GM12878 (cell line): ENCODE results near the gene GRM5. TPM values are rescaled to one million over a fixed set of nuclear protein-coding genes. Genes with fewer than 3 reads are reported as not detected.

Source experiments
- ATAC-seq: fragments of 200-7000 bp; cut with Tn5 transposase; 3 replicates; pipeline ENCODE4 v1.9.1; 2020; ENCODE audit warnings: mild to moderate bottlenecking, moderate library complexity
- BruUV-seq: library from RNA; stranded (reverse); fragments of 400-500 nt; replicated peaks from 2 replicates; lab custom pipeline; 2021; lab: Mats Ljungman, UMichigan
- CTCF ChIA-PET: fragments of 300-600 bp; sonication (Branson Sonifier 250); formaldehyde crosslinking; extraction: SDS; loops from one replicate; lab custom pipeline; 2021; ENCODE audit warnings: inconsistent platforms; lab: Yijun Ruan, JAX
- POLR2A ChIA-PET: fragments of 350-600 bp; formaldehyde crosslinking; extraction: SDS; loops from one replicate; lab custom pipeline; 2021; ENCODE audit warnings: inconsistent platforms; lab: Charles Lee
- RAD21 ChIA-PET: fragments of 300-600 bp; sonication (Branson Sonifier 250); formaldehyde crosslinking; loops from one replicate; lab custom pipeline; 2023; ENCODE audit warnings: antibody characterized with exemption; ENCODE audit not compliant: unreplicated experiment; lab: Charles Lee
- SMC1A ChIA-PET: fragments of 300-600 bp; sonication (Branson Sonifier 250); formaldehyde crosslinking; loops from one replicate; lab custom pipeline; 2023; ENCODE audit not compliant: unreplicated experiment, uncharacterized antibody; lab: Charles Lee
- DNase-seq: peaks from one replicate; pipeline ENCODE4 v3.0.0-alpha.2; 2011; ENCODE audit warnings: low read depth, low spot score
- FAIRE-seq: peaks from 3 replicates; lab custom pipeline; 2011; peaks lifted over from hg19 to GRCh38; lab: Jason Lieb, UNC
- H2AFZ ChIP-seq: 2 replicates; pipeline ENCODE4 v1.6.0; 2011; ENCODE audit warnings: low read depth, low read length, control low read depth; ENCODE audit not compliant: control insufficient read depth
- H3K27ac ChIP-seq: 2 replicates; pipeline ENCODE4 v1.5.1; 2011; ENCODE audit warnings: control low read depth; ENCODE audit not compliant: control insufficient read depth, insufficient read depth
- H3K27me3 ChIP-seq, 2 experiments: replicated peaks in 1 of 2; 2 replicates each; pipeline versions ENCODE4 v1.6.0 to v1.6.1; 2011; ENCODE audit warnings: low read length in 1 of 2; ENCODE audit not compliant: control insufficient read depth in 2 of 2, insufficient read depth in 2 of 2
- H3K36me3 ChIP-seq, 2 experiments: 2 replicates each; pipeline ENCODE4 v1.5.1; 2011; ENCODE audit warnings: low read length in 1 of 2; ENCODE audit not compliant: control insufficient read depth in 2 of 2, insufficient read depth in 2 of 2
- H3K4me1 ChIP-seq: 2 replicates; pipeline ENCODE4 v1.6.1; 2011; ENCODE audit warnings: mild to moderate bottlenecking, low read length, moderate library complexity, mixed read lengths; ENCODE audit not compliant: control insufficient read depth, insufficient read depth
- H3K4me2 ChIP-seq: 2 replicates; pipeline ENCODE4 v1.6.0; 2011; ENCODE audit warnings: control low read depth; ENCODE audit not compliant: control insufficient read depth, insufficient read depth
- H3K4me3 ChIP-seq: fragments of 200-600 bp; sonication (generic); 2 replicates; pipeline ENCODE4 v1.5.1; 2016
- H3K79me2 ChIP-seq: 2 replicates; pipeline ENCODE4 v1.6.0; 2011; ENCODE audit warnings: low read length; ENCODE audit not compliant: control insufficient read depth, insufficient read depth
- H3K9ac ChIP-seq: 2 replicates; pipeline ENCODE4 v1.8.0; 2011; ENCODE audit warnings: low read length, control low read depth, mixed read lengths; ENCODE audit not compliant: control insufficient read depth, insufficient read depth
- H3K9me3 ChIP-seq: replicated peaks from 3 replicates; pipeline ENCODE4 v1.5.1; 2011; ENCODE audit warnings: mild to moderate bottlenecking, low read length; ENCODE audit not compliant: control insufficient read depth, insufficient read depth
- H4K20me1 ChIP-seq: 2 replicates; pipeline ENCODE4 v1.6.0; 2011; ENCODE audit not compliant: control insufficient read depth, insufficient read depth
- CEBPB ChIP-seq, 2 experiments: fragments of 150-350 bp in 1 of 2; IDR thresholded peaks; 2 replicates each; pipeline ENCODE4 v1.6.1; 2012 to 2014; ENCODE audit warnings: low read depth in 2 of 2, low read length in 2 of 2, borderline replicate concordance in 1 of 2, inconsistent platforms in 1 of 2
- FOXM1 ChIP-seq: IDR thresholded peaks from 2 replicates; pipeline ENCODE4 v1.6.1; 2012; ENCODE audit warnings: low read depth, mild to moderate bottlenecking, inconsistent platforms, low read length, moderate library complexity
- MYB ChIP-seq: fragments of 150-350 bp; IDR thresholded peaks from 2 replicates; pipeline ENCODE4 v1.6.1; 2014; ENCODE audit warnings: mild to moderate bottlenecking, low read depth, low read length, borderline replicate concordance
- NR2F1 ChIP-seq: fragments of 450-650 bp; conservative IDR thresholded peaks from 2 replicates; pipeline ENCODE4 v1.6.1; 2017; ENCODE audit warnings: mild to moderate bottlenecking
- RCOR1 ChIP-seq: conservative IDR thresholded peaks from 2 replicates; pipeline ENCODE4 v1.6.1; 2012; ENCODE audit warnings: low read depth, low read length, improper control_type of control experiment
- RUNX3 ChIP-seq: IDR thresholded peaks from 2 replicates; pipeline ENCODE4 v1.6.1; 2012; ENCODE audit warnings: low read length, inconsistent platforms
- YBX1 ChIP-seq: fragments of 450-650 bp; IDR thresholded peaks from 2 replicates; pipeline ENCODE4 v1.6.1; 2016; ENCODE audit warnings: antibody characterized with exemption
- ZNF384 ChIP-seq: IDR thresholded peaks from 2 replicates; pipeline ENCODE4 v1.6.1; 2012; ENCODE audit warnings: low read depth, mild to moderate bottlenecking, low read length, improper control_type of control experiment, borderline replicate concordance
- WGBS: methylation state at CpG from one replicate; pipeline ENCODE4 v1.1.6; 2016; ENCODE audit warnings: low lambda C conversion rate; ENCODE audit not compliant: insufficient replicate concordance, insufficient coverage; ENCODE audit errors: missing lambda C conversion rate; 5-methylcytosine and 5-hydroxymethylcytosine counted together
- in situ Hi-C: fragments of 300-500 bp; cut with MboI; formaldehyde crosslinking; loops from 9 replicates; pipeline ENCODE4 v1.14.3; 2018; ENCODE audit warnings: mixed read lengths
- intact Hi-C: fragments of 100-400 bp; cut with micrococcal nuclease; formaldehyde crosslinking; loops from one replicate; pipeline ENCODE4 v1.14.2; 2022; ENCODE audit not compliant: unreplicated experiment
- polyA plus RNA-seq, 11 experiments: library from polyadenylated mRNA; depleted of rRNA in 4 of 11; unstranded in 6 of 11; stranded (reverse) in 5 of 11; fragments of >200 nt; fragmentation: Nextera tagmentation in 4 of 11; fragmentation: Illumina TruSeq in 1 of 11; extraction: Ambion mirVana in 4 of 11; extraction: Trizol in 1 of 11; gene quantifications; 1 replicate in 1 of 11; 2 replicates in 10 of 11; pipeline versions ENCODE4 v1.2.1 to v1.2.3, GENCODE V29; 2011 to 2016; ENCODE audit warnings: inconsistent platforms in 2 of 11, missing spikeins in 2 of 11, low read depth in 1 of 11
- total RNA-seq, 4 experiments: library from RNA; depleted of rRNA in 3 of 4; stranded (reverse); fragments of >200 nt in 3 of 4; fragmentation: Illumina TruSeq in 1 of 4; extraction: Trizol in 1 of 4; gene quantifications; 2 replicates each; pipeline versions ENCODE4 v1.2.1 to v1.2.3, GENCODE V29; 2013 to 2021
- TF ChIP-seq, protein P1 (sequence below): IDR thresholded peaks from 2 replicates; pipeline ENCODE4 v1.6.1; 2012; ENCODE audit warnings: improper control_type of control experiment, low read depth, low read length; ENCODE audit not compliant: insufficient replicate concordance

Gene GRM5
- total and polyA plus RNA-seq, 10 of the 15 experiments (the other 5 are each of a cell fraction or from before 2014, with no cell fraction given) = not detected

DNA sequence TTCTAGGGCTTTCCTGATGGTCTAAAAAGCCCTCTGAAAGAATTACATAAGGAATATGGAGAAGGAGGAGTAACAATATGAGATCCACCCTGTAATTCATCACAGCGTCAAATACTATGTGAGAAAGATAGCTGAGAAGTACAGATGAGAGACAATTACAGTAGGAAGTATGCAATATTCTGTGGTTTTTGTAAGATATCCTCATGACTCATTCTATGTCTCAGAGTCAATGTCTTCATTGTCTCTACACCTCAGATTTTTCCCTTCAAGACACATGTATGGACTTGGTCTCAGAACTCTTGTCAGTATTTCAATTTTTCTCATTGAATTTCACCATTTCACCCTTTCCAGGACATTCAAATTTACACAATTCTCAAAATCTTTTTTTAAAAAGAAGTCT lies 385.0 kb downstream of the GRM5 start:
- no peaks in the 10 kb centered on the region for H3K4me1 ChIP-seq
- TF ChIP-seq RUNX3 = peak; percentile 25; the same call in 1 of the 2 replicates
- no peak for TF ChIP-seq MYB
- TF ChIP-seq, all 136 proteins: peak for 1
- no peak overlapping the region for H3K9ac ChIP-seq
- H3K4me3 ChIP-seq = no peak overlapping the region
- H3K79me2 ChIP-seq = no peaks in the 10 kb centered on the region
- RAD21 ChIA-PET = no interaction called here
- no peaks in the 10 kb centered on the region for H3K27me3 ChIP-seq
- 94% methylated on average over 1 of the region's 1 CpG for WGBS
- SMC1A ChIA-PET = interaction anchor here (0.6 kb wide), 1 partner anchor 1005 kb away, joined by 3 read pairs; no protein-coding TSS in a partner anchor
- DNase-seq (no peak), ATAC-seq (peak; percentile 55), FAIRE-seq (no peak)
- CTCF ChIA-PET = no interaction called here
- no peaks in the 10 kb centered on the region for H4K20me1 ChIP-seq
- POLR2A ChIA-PET = interaction anchor here (0.6 kb wide), 1 partner anchor 753 kb away, joined by 3 read pairs; no protein-coding TSS in a partner anchor
- no peak overlapping the region for H3K4me2 ChIP-seq
- no peak overlapping the region for H2AFZ ChIP-seq
- no TSS peak for BruUV-seq
- no peak overlapping the region for H3K27ac ChIP-seq
- intact Hi-C loops = no loop called here
- no peaks in the 10 kb centered on the region for H3K36me3 ChIP-seq
- in situ Hi-C loops = no loop called here
- no peaks in the 10 kb centered on the region for H3K9me3 ChIP-seq

DNA sequence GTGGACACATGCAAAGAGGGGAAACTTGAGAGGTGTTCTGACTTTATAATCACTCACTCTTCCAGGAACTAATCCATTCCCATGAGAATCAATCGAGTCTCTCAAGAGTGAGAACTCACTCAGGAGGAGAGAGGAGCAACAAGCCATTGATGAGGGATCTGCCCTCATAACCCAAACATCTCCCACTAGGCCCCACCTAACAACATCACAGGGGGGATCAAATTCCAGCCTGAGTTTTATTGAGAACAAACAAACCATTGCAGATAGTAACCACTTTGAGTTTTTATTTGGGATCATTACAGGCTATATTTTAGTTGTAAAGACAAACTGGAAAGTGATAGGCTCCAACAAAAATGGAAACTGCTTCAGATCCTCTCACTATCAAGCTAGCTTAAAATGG lies 399.4 kb downstream of the GRM5 start:
- Histone ChIP-seq H3K9ac (no peak overlapping the region), H3K4me2 (no peak overlapping the region), H3K27me3 (no peaks in the 10 kb centered on the region), H3K79me2 (no peaks in the 10 kb centered on the region), H3K4me1 (no peaks in the 10 kb centered on the region), H2AFZ (no peak overlapping the region), H3K36me3 (no peaks in the 10 kb centered on the region), H3K9me3 (no peaks in the 10 kb centered on the region), H3K27ac (no peak overlapping the region), H3K4me3 (no peak overlapping the region), H4K20me1 (no peaks in the 10 kb centered on the region)
- intact Hi-C loops = no loop called here
- ChIA-PET CTCF (no interaction called here), POLR2A (no interaction called here), SMC1A (interaction anchor here (0.6 kb wide), 1 partner anchor 1997 kb away, joined by 3 read pairs; no protein-coding TSS in a partner anchor), RAD21 (no interaction called here)
- ATAC-seq (no peak), DNase-seq (no peak), FAIRE-seq (no peak)
- WGBS = 0% methylated on average over 1 of the region's 1 CpG
- no TSS peak for BruUV-seq
- in situ Hi-C loops = no loop called here
- no peak for TF ChIP-seq CEBPB (IDR thresholded peaks at IDR 0.05; ENCODE audit: borderline replicate concordance in 1 of 2, low read depth in 2 of 2, low read length in 2 of 2)
- no peak for TF ChIP-seq NR2F1
- TF ChIP-seq YBX1 = no peak
- TF ChIP-seq ZNF384 = no peak
- no peak for TF ChIP-seq FOXM1
- TF ChIP-seq, protein P1, sequence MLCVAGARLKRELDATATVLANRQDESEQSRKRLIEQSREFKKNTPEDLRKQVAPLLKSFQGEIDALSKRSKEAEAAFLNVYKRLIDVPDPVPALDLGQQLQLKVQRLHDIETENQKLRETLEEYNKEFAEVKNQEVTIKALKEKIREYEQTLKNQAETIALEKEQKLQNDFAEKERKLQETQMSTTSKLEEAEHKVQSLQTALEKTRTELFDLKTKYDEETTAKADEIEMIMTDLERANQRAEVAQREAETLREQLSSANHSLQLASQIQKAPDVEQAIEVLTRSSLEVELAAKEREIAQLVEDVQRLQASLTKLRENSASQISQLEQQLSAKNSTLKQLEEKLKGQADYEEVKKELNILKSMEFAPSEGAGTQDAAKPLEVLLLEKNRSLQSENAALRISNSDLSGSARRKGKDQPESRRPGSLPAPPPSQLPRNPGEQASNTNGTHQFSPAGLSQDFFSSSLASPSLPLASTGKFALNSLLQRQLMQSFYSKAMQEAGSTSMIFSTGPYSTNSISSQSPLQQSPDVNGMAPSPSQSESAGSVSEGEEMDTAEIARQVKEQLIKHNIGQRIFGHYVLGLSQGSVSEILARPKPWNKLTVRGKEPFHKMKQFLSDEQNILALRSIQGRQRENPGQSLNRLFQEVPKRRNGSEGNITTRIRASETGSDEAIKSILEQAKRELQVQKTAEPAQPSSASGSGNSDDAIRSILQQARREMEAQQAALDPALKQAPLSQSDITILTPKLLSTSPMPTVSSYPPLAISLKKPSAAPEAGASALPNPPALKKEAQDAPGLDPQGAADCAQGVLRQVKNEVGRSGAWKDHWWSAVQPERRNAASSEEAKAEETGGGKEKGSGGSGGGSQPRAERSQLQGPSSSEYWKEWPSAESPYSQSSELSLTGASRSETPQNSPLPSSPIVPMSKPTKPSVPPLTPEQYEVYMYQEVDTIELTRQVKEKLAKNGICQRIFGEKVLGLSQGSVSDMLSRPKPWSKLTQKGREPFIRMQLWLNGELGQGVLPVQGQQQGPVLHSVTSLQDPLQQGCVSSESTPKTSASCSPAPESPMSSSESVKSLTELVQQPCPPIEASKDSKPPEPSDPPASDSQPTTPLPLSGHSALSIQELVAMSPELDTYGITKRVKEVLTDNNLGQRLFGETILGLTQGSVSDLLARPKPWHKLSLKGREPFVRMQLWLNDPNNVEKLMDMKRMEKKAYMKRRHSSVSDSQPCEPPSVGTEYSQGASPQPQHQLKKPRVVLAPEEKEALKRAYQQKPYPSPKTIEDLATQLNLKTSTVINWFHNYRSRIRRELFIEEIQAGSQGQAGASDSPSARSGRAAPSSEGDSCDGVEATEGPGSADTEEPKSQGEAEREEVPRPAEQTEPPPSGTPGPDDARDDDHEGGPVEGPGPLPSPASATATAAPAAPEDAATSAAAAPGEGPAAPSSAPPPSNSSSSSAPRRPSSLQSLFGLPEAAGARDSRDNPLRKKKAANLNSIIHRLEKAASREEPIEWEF = no peak
- TF ChIP-seq RCOR1 = no peak
